Activated T-cell treated with anti-CD3 and anti-CD28 coated beads, Interleukin-2, amount 50 U/mL, for 72 hours (primary cell): ENCODE measurements around the gene VWCE. TPM values are rescaled to one million over a fixed set of nuclear protein-coding genes. Genes with fewer than 3 reads are reported as not detected.

Source experiments
- ATAC-seq, 2 donors: fragments of 150-1000 bp; cut with Tn5 transposase; replicated peaks in 1 of 2; 2 replicates each; pipeline ENCODE4 v1.10.0; 2021; ENCODE audit warnings: moderate library complexity in 2 of 2, mild to moderate bottlenecking in 1 of 2
- DNase-seq, 2 donors: peaks; one replicate each; pipeline ENCODE4 v3.0.0; 2021 to 2022; ENCODE audit warnings: mixed read lengths in 1 of 2
- H3K27ac Mint-ChIP-seq: one replicate; pipeline ENCODE4 v1.8.0; 2022; ENCODE audit warnings: mild to moderate bottlenecking, moderate library complexity, mixed read lengths
- H3K27me3 Mint-ChIP-seq: one replicate; pipeline ENCODE4 v1.8.0; 2022; ENCODE audit warnings: low read depth, mixed read lengths
- H3K36me3 Mint-ChIP-seq, 2 donors: one replicate each; pipeline ENCODE4 v1.8.0; 2022; ENCODE audit warnings: mixed read lengths in 2 of 2, mild to moderate bottlenecking in 1 of 2; ENCODE audit not compliant: insufficient read depth in 2 of 2
- H3K4me1 Mint-ChIP-seq: one replicate; pipeline ENCODE4 v1.8.0; 2022; ENCODE audit warnings: low read depth, mixed read lengths
- H3K4me3 Mint-ChIP-seq, 2 donors: one replicate each; pipeline ENCODE4 v1.8.0; 2022; ENCODE audit warnings: mild to moderate bottlenecking in 2 of 2, mixed read lengths in 2 of 2, moderate library complexity in 2 of 2
- H3K9me3 Mint-ChIP-seq, 2 donors: one replicate each; pipeline ENCODE4 v1.8.0; 2022; ENCODE audit warnings: mixed read lengths in 2 of 2
- total RNA-seq, 2 donors: library from RNA; stranded (reverse); gene quantifications; one replicate each; pipeline ENCODE4 v1.2.3, GENCODE V29; 2022

Gene VWCE, protein sequence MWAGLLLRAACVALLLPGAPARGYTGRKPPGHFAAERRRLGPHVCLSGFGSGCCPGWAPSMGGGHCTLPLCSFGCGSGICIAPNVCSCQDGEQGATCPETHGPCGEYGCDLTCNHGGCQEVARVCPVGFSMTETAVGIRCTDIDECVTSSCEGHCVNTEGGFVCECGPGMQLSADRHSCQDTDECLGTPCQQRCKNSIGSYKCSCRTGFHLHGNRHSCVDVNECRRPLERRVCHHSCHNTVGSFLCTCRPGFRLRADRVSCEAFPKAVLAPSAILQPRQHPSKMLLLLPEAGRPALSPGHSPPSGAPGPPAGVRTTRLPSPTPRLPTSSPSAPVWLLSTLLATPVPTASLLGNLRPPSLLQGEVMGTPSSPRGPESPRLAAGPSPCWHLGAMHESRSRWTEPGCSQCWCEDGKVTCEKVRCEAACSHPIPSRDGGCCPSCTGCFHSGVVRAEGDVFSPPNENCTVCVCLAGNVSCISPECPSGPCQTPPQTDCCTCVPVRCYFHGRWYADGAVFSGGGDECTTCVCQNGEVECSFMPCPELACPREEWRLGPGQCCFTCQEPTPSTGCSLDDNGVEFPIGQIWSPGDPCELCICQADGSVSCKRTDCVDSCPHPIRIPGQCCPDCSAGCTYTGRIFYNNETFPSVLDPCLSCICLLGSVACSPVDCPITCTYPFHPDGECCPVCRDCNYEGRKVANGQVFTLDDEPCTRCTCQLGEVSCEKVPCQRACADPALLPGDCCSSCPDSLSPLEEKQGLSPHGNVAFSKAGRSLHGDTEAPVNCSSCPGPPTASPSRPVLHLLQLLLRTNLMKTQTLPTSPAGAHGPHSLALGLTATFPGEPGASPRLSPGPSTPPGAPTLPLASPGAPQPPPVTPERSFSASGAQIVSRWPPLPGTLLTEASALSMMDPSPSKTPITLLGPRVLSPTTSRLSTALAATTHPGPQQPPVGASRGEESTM
- total RNA-seq = 10 to 100 TPM in 1 of 2 donors, 1 to 10 TPM in 1; 7.7 to 11.8 TPM

DNA sequence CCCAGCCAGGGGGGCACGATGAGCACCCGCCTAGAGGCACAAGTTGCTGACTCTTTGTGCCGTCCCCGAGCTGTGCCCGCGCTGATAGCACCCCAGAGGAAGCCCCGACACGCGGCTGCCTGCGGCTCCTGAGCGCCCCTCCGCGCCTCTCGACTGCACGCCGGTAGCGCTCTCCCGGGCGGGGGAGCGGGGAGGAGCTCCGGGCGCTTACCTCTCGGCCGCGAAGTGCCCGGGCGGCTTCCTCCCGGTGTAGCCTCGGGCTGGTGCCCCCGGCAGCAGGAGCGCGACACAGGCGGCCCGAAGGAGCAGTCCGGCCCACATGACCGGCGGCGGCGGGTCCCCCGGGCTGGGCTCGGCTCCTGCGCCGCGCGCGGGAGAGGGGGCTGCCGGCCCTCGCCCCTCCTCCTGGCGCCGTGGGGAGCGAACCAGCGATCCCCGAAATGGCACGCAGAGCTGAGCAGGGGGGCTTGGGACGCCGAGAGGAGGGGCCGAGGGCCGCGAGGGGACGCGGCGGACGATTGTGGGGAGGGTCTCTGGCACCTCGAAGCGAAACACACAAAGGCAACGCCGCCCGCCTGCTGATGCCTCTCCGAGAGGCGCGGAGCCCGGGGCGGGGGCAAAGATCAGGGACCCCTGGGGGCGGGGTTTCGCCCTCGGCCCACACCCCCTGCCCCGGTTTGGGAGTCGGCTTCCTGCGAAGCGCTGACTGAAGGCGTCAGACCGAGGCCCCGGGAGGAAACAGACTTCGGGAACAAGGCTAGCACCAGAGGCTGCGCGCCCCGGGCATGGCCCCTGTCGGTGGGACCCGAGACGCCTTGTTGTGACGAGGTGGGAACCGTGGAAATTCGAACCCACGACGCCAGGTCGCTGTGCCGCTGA, at the start of gene VWCE:
Gene VWCE (minus strand): TSS at position 600 of the 879 bp plus-strand sequence. CDS start 279 bp downstream, at position 321.
- H3K9me3 Mint-ChIP-seq = no peaks in the 10 kb centered on the region
- peaks cover 9 to 13% of the 10 kb centered on the region in 2 donors for H3K36me3 Mint-ChIP-seq
- H3K27ac Mint-ChIP-seq = no peak within 1 kb of the TSS
- H3K4me3 Mint-ChIP-seq = peak within 1 kb of the TSS; percentile 88 to 90
- peaks cover 9% of the 10 kb centered on the region for H3K27me3 Mint-ChIP-seq
- DNase-seq (peak; percentile 85 to 86), ATAC-seq (peak; percentile 89)
- peaks cover 39% of the 10 kb centered on the region for H3K4me1 Mint-ChIP-seq

DNA sequence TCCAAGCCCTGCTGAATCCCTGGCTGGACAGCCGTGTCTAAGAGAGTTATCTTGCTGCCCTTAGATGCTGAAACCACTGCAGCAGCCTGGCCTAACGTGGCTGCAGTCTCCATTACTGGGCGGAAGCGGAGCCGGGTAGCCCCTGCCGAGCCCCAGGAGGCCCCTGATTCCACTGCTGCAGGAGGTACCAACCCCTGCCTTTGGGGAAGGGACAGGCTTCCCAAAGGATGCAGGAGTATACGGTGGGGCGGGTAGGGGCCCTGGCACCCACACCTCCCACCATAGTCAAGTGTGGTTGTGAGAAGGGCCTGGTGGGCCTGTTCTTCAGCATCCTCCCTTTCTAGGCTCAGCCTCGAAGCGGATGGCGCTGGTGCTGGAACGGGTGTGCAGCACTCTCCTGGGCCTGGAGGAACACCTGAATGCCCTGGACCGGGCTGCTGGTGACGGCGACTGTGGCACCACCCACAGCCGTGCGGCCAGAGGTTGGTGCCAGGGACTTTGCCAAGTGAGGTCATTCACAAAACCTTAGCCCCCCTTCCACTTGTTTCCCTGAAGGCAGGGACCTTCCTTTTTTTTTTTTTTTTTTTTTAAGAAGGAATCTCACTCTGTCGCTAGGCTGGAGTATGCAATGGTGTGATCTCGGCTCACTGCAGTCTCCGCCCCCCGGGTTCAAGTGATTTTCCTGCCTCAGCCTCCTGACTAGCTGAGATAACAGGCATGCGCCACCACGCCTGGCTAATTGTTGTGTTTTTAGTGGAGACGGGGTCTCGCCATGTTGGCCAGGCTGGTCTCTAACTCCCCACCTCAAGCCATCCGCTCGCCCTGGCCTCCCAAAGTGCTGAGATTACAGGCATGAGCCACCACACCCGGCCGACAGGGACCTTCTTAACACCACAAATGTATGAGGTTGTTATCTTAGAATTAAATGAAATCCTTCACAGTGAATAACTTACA, 49.0 kb upstream of the VWCE start:
- ATAC-seq = no peak

DNA sequence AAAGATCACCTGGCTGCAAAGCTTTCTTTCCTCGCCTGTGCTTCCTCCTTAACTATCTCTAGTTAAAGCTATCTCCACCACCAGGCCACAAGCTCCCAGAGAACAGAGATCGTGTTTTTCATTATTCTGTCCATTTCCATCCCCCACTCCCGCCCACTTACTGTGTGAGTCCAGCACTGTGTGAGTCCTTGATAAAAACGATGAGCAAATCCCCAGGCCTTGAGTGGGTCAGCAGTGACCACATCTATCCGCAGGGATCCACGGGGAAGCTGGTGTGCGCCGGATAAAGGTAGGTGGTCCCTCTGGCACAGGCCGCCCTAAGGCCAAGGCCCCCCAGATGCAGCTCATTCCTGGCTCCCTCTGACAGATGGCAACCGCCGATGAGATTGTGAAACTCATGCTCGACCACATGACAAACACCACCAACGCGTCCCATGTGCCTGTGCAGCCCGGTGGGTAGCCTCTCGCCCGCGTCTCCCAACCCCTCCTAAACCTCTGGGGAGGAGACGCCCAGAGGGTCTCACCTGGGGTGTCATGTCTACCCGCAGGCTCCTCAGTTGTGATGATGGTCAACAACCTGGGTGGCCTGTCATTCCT, 47.2 kb upstream of the VWCE start:
- ATAC-seq (no peak), DNase-seq (no peak)
- no peaks in the 10 kb centered on the region for H3K27me3 Mint-ChIP-seq
- peaks cover 0 to 4% of the 10 kb centered on the region in 2 donors for H3K36me3 Mint-ChIP-seq
- H3K4me1 Mint-ChIP-seq = no peaks in the 10 kb centered on the region
- no peak overlapping the region for H3K27ac Mint-ChIP-seq
- H3K4me3 Mint-ChIP-seq = no peak overlapping the region
- no peaks in the 10 kb centered on the region for H3K9me3 Mint-ChIP-seq

More for the DNA sequence above, 49.0 kb upstream of the VWCE start:
- no peaks in the 10 kb centered on the region for H3K4me1 Mint-ChIP-seq
- peaks cover 0 to 6% of the 10 kb centered on the region in 2 donors for H3K36me3 Mint-ChIP-seq
- H3K9me3 Mint-ChIP-seq = no peaks in the 10 kb centered on the region
- no peak for DNase-seq
- no peak overlapping the region for H3K4me3 Mint-ChIP-seq
- H3K27me3 Mint-ChIP-seq = no peaks in the 10 kb centered on the region
- H3K27ac Mint-ChIP-seq = no peak overlapping the region

DNA sequence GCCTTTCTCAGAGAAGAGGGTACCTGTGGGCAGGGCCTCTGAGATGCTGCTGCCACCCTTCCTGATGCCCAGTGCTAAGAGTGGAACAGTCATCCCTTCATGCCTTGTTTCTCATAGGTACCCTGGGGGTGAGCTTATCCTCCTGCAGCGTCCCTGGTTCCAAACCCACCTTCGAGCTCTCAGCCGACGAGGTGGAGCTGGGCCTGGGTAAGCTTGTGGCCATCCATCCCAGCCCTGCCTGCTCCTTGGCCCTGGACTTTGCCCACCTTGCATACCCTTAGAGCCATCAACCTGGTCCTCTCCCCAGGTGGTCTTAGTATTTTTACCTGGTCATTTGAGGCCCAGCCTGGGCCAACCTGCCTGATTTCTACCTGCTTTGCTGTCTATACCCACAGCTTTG, 46.6 kb upstream of the VWCE start:
- Mint-ChIP-seq H3K4me3 (no peak overlapping the region), H3K36me3 (peaks cover 0 to 4% of the 10 kb centered on the region in 2 donors), H3K27ac (no peak overlapping the region), H3K4me1 (peaks cover 5% of the 10 kb centered on the region), H3K27me3 (no peaks in the 10 kb centered on the region), H3K9me3 (no peaks in the 10 kb centered on the region)
- DNase-seq (no peak), ATAC-seq (no peak)

DNA sequence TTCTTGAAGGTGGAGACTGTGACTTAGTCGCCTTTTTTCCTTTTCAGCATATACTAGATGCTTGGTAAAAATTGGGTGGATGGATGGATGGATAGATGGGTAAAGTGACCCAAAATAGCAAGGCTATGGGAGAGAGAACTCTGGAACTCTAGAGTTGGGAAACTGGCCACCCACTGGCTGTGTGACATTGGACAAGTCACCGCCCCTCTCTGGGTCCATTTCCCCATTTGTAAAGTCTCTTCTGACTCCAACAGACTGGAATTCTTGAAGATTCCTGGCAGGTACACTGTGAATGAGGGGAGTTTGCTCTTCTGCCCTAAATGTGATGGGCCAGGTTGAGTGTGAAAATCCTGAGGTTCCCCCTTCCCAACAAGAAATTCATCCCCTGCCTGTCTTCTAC, 45.9 kb upstream of the VWCE start:
- H3K27me3 Mint-ChIP-seq = no peaks in the 10 kb centered on the region
- DNase-seq = no peak
- no peaks in the 10 kb centered on the region for H3K9me3 Mint-ChIP-seq
- no peak overlapping the region for H3K27ac Mint-ChIP-seq
- no peak for ATAC-seq
- H3K36me3 Mint-ChIP-seq = peaks cover 0 to 4% of the 10 kb centered on the region in 2 donors
- no peak overlapping the region for H3K4me3 Mint-ChIP-seq
- H3K4me1 Mint-ChIP-seq = peaks cover 12% of the 10 kb centered on the region

DNA sequence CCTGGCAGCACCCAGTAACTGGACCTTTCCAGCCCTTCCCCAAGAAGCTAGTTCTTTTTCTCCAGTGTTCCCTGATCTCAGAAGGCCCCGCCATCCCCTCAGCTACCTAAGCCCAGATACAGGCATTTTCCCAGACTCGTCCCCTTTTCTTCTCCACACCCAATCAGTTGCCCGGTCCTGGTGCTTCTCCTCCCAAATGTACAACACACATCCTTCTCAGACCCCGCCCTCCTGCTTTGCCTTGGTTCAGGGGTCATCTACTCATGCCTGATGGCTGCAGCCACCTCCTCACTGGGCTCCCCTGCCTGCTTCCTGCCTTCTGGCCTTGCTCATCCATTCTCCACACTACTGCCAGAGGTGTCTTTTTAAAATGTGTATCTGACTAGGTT, 44.4 kb upstream of the VWCE start:
- no peak overlapping the region for H3K27ac Mint-ChIP-seq
- H3K9me3 Mint-ChIP-seq = no peaks in the 10 kb centered on the region
- DNase-seq (no peak), ATAC-seq (no peak)
- peaks cover 0 to 4% of the 10 kb centered on the region in 2 donors for H3K36me3 Mint-ChIP-seq
- no peaks in the 10 kb centered on the region for H3K27me3 Mint-ChIP-seq
- no peak overlapping the region for H3K4me3 Mint-ChIP-seq
- H3K4me1 Mint-ChIP-seq = peaks cover 27% of the 10 kb centered on the region

DNA sequence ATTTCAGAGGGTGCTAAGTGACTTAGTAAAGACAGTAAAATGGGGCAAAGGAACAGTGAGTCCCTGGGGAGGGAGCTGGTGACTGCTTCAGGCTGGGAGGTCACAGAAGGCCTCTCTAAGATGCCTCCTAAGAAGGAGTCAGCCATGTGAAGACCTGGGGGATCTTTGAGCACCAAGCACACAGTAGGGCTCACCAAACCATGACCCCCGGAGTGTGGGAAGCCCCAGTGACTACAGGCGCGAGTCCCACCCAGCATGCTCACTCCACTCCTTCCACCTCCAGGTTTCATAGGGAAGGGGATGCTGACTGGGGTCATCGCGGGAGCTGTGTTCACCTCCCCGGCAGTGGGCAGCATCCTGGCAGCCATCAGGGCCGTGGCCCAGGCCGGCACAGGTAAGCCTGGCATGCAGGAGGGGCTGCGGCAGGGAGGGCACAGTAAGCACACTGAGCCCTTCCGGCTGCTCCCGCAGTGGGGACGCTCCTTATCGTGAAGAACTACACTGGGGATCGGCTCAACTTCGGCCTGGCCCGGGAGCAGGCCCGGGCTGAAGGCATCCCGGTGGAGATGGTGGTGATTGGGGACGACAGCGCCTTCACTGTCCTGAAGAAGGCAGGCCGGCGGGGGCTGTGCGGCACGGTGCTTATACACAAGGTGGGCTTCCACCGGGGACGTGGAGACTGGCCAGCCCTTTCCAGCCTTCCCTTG, 43.8 kb upstream of the VWCE start:
- no peaks in the 10 kb centered on the region for H3K27me3 Mint-ChIP-seq
- H3K36me3 Mint-ChIP-seq = peaks cover 0 to 4% of the 10 kb centered on the region in 2 donors
- H3K27ac Mint-ChIP-seq = no peak overlapping the region
- no peak for DNase-seq
- no peaks in the 10 kb centered on the region for H3K9me3 Mint-ChIP-seq
- H3K4me3 Mint-ChIP-seq = no peak overlapping the region
- H3K4me1 Mint-ChIP-seq = peaks cover 33% of the 10 kb centered on the region
- ATAC-seq = no peak

DNA sequence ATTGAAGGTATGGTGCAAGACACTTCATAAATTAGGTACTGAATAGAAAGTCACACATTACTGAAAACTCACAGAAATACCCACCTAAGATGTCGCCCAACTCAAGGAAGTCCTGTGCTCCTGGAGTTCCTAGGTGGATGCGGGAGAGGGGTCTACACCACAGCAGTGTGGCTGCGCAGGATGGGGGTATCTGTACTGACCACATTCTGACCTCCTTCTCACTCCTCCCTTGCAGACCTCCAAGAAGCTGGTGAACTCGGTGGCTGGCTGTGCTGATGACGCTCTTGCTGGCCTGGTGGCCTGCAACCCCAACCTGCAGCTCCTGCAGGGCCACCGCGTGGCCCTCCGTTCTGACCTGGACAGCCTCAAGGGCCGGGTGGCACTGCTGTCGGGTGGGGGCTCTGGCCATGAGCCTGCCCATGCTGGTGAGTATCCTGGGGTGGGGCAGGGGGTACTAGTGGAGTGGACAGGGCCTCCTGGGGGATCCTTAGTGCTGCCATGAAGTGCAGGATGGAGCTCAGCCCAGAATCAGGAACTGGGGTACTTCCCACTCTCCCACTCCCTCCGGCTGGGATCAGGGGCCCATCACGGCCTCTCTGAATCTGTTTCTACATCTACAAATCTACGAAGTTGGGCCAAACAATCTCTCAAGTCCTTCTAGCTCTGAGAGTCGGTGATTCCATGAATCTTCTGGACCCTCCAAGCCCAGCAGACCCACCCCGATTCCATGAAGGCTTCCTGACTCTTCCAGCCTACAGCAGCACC, 42.8 kb upstream of the VWCE start:
- Mint-ChIP-seq H3K27ac (no peak overlapping the region), H3K4me3 (no peak overlapping the region), H3K9me3 (no peaks in the 10 kb centered on the region), H3K27me3 (no peaks in the 10 kb centered on the region), H3K36me3 (peaks cover 4 to 5% of the 10 kb centered on the region in 2 donors), H3K4me1 (peaks cover 42% of the 10 kb centered on the region)
- DNase-seq (no peak), ATAC-seq (no peak)

DNA sequence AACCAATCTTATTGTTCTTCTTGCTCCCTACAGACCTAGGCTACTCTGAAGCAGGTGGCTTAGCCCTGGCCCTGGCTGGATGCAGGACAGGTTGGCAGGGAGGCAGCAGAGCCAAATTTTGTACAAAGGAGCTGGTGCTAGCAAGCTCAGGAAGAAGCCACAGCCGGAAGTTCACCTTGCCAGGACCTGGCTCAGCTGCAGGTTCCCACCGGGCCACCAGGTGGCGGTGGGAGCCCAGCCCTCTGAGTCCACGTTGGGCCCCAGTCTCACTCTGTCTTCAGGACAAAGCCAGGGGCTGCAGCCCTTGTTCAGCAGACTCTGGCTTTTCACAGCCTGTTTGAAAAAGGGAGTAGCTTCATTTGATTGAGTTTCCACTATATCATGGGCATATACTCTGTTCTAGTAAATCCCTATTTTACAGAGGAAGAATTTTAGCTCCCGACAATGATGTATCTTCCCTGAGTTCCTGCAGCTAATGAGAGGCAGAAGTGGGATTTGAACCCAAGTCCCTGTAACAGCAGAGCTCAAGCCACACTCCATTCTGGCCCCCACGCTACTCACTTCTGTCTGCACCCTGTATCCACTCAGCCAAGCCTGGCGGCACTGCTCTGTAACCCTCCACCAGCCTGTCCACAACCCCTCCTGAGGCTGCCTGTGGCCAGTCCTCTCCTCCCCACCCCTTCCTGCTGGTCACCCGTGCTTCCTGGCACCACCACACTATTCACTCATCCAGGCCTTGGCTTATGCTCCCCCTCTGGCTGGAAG, 41.2 kb upstream of the VWCE start:
- Mint-ChIP-seq H3K27ac (peak overlapping the region; percentile 51), H3K4me1 (peaks cover 55% of the 10 kb centered on the region), H3K9me3 (no peaks in the 10 kb centered on the region), H3K36me3 (peaks cover 5 to 7% of the 10 kb centered on the region in 2 donors), H3K4me3 (no peak overlapping the region), H3K27me3 (no peaks in the 10 kb centered on the region)
- peak; percentile 83 to 90 for DNase-seq
- ATAC-seq = peak; percentile 54 to 59

DNA sequence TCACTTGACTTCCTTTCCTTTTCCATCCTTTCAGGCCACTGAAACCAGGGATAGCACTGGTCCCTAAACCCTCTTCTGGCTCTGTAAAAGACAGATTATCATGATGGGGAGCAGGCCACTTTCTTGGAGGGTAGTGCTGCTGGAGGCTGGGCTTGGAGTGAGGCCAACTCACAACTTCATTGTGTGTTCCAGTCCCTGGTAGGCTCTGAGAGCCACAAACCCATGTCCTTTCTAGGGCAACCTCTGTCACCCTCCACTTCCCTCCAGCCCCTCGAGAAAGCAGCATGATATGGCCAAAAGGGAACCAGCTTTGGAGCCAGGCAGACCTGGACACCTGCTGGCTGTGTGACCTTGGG, 40.2 kb upstream of the VWCE start:
- H3K4me3 Mint-ChIP-seq = no peak overlapping the region
- peaks cover 5 to 7% of the 10 kb centered on the region in 2 donors for H3K36me3 Mint-ChIP-seq
- H3K4me1 Mint-ChIP-seq = peaks cover 65% of the 10 kb centered on the region
- peak overlapping the region; percentile 62 for H3K27ac Mint-ChIP-seq
- no peak for ATAC-seq
- H3K9me3 Mint-ChIP-seq = no peaks in the 10 kb centered on the region
- H3K27me3 Mint-ChIP-seq = no peaks in the 10 kb centered on the region
- no peak for DNase-seq
